ENCODE measurements around the gene SLC35A4. TPM values are rescaled to one million over a fixed set of nuclear protein-coding genes. Genes with fewer than 3 reads are reported as not detected.
A peak's percentile ranks its signal among the peaks of the same experiment; 100 is the strongest.

The SLC35A4 gene
- total and polyA plus RNA-seq, 2 of the 13 experiments (the other 11 are each of a cell fraction or from before 2014, with no cell fraction given): 0.71 to 4.0 TPM

- TF ChIP-seq TARDBP (CRISPR knock-in tag; IDR thresholded peaks at IDR 0.05) (0 out of 2 replicates have a peak, but pooled peaks have one; percentile 37), ZNF253 (CRISPR knock-in tag; IDR thresholded peaks at IDR 0.05; ENCODE audit: borderline replicate concordance) (peak; percentile 81; the same call in 1 of the 2 replicates), ZNF333 (CRISPR knock-in tag; IDR thresholded peaks at IDR 0.05; ENCODE audit: borderline replicate concordance) (no peak), ZNF501 (CRISPR knock-in tag; IDR thresholded peaks at IDR 0.05) (peak; percentile 49; the same call in 1 of the 2 replicates), MEIS1 (CRISPR knock-in tag; IDR thresholded peaks at IDR 0.05; ENCODE audit: borderline replicate concordance) (peak; percentile 51; the same call in 1 of the 2 replicates), TERF1 (CRISPR knock-in tag; IDR thresholded peaks at IDR 0.05) (no peak), ZFP41 (CRISPR knock-in tag; IDR thresholded peaks at IDR 0.05; ENCODE audit: borderline replicate concordance) (no peak), ZNF354B (CRISPR knock-in tag; IDR thresholded peaks at IDR 0.05) (no peak), ZNF749 (CRISPR knock-in tag; IDR thresholded peaks at IDR 0.05; ENCODE audit: borderline replicate concordance) (peak; percentile 59; the same call in 1 of the 2 replicates), ZNF777 (CRISPR knock-in tag; IDR thresholded peaks at IDR 0.05) (peak; percentile 46; the same call in 1 of the 2 replicates), ZNF343 (CRISPR knock-in tag; IDR thresholded peaks at IDR 0.05) (no peak), ZNF232 (CRISPR knock-in tag; IDR thresholded peaks at IDR 0.05; ENCODE audit: borderline replicate concordance) (no peak), DNMT3B (CRISPR knock-in tag; conservative IDR thresholded peaks at IDR 0.05) (no peak), SNAPC2 (CRISPR knock-in tag; IDR thresholded peaks at IDR 0.05) (no peak), NCOA1 (CRISPR knock-in tag; IDR thresholded peaks at IDR 0.05) (no peak), NR0B2 (CRISPR knock-in tag; IDR thresholded peaks at IDR 0.05) (no peak), RXRB (CRISPR knock-in tag; IDR thresholded peaks at IDR 0.05; ENCODE audit: borderline replicate concordance) (no peak), ELF1 (CRISPR knock-in tag; IDR thresholded peaks at IDR 0.05) (no peak), ZBTB3 (CRISPR knock-in tag; IDR thresholded peaks at IDR 0.05; ENCODE audit: borderline replicate concordance, low read depth) (no peak), ZNF839 (CRISPR knock-in tag; IDR thresholded peaks at IDR 0.05; ENCODE audit: borderline replicate concordance) (0 out of 2 replicates have a peak, but pooled peaks have one; percentile 11), NCOA5 (CRISPR knock-in tag; IDR thresholded peaks at IDR 0.05) (no peak), HINFP (CRISPR knock-in tag; IDR thresholded peaks at IDR 0.05; ENCODE audit: low read depth) (no peak), ZNF512B (CRISPR knock-in tag; IDR thresholded peaks at IDR 0.05; ENCODE audit: borderline replicate concordance) (no peak)
These were observed at the start of gene SLC35A4, which contains the start of gene APBB3 (continued) for GRCh38 chr5:140564196-140565023.

All from HepG2 (cell line).